Measurements from ENCODE around the gene CREBBP.

Gene CREBBP

GRCh38 chr16:3879258-3879886 is 1.1 kb downstream of the CREBBP start:
- DNase-seq: no peak

- DNase-seq: no peak
These were observed 1.9 kb downstream of the CREBBP start for GRCh38 chr16:3878610-3879009.

- no peak for DNase-seq
These were observed 3.8 kb downstream of the CREBBP start for GRCh38 chr16:3876695-3877094.

- no peak for DNase-seq
These were observed 4.4 kb downstream of the CREBBP start for GRCh38 chr16:3876160-3876559.

GRCh38 chr16:3874794-3875692 is 5.5 kb downstream of the CREBBP start:
- no peak for DNase-seq

- no peak for DNase-seq
These were observed 6.3 kb downstream of the CREBBP start for GRCh38 chr16:3874242-3874641.

- DNase-seq: no peak
These were observed 6.9 kb downstream of the CREBBP start for GRCh38 chr16:3873482-3874173.

GRCh38 chr16:3872216-3872895 is 8.2 kb downstream of the CREBBP start:
- no peak for DNase-seq

- DNase-seq: no peak
These were observed 11.5 kb downstream of the CREBBP start for GRCh38 chr16:3868967-3869366.

- DNase-seq: no peak
These were observed 12.0 kb downstream of the CREBBP start for GRCh38 chr16:3868556-3868955.

GRCh38 chr16:3866703-3867431 is 13.6 kb downstream of the CREBBP start:
- DNase-seq: no peak

GRCh38 chr16:3865241-3865640 is 15.3 kb downstream of the CREBBP start:
- no peak for DNase-seq

GRCh38 chr16:3864562-3864961 is 16.0 kb downstream of the CREBBP start:
- no peak for DNase-seq

- no peak for DNase-seq
These were observed 16.9 kb downstream of the CREBBP start for GRCh38 chr16:3863587-3863986.

GRCh38 chr16:3861808-3862451 is 18.6 kb downstream of the CREBBP start:
- no peak for DNase-seq

- no peak for DNase-seq
These were observed 20.6 kb downstream of the CREBBP start for GRCh38 chr16:3859889-3860288.

GRCh38 chr16:3858801-3859200 is 21.7 kb downstream of the CREBBP start:
- DNase-seq: no peak

GRCh38 chr16:3857189-3858043 is 23.1 kb downstream of the CREBBP start:
- no peak for DNase-seq

- DNase-seq: no peak
These were observed 24.0 kb downstream of the CREBBP start for GRCh38 chr16:3856367-3857141.
